GM12878 (cell line): Measurements from ENCODE around the gene PIK3C3. TPM values are rescaled to one million over a fixed set of nuclear protein-coding genes. Genes with fewer than 3 reads are reported as not detected.

Source experiments
- ATAC-seq: fragments of 200-7000 bp; cut with Tn5 transposase; 3 replicates; pipeline ENCODE4 v1.9.1; 2020; ENCODE audit warnings: mild to moderate bottlenecking, moderate library complexity
- BruUV-seq: library from RNA; stranded (reverse); fragments of 400-500 nt; replicated peaks from 2 replicates; lab custom pipeline; 2021; lab: Mats Ljungman, UMichigan
- CTCF ChIA-PET: fragments of 300-600 bp; sonication (Branson Sonifier 250); formaldehyde crosslinking; extraction: SDS; loops from one replicate; lab custom pipeline; 2021; ENCODE audit warnings: inconsistent platforms; lab: Yijun Ruan, JAX
- POLR2A ChIA-PET: fragments of 350-600 bp; formaldehyde crosslinking; extraction: SDS; loops from one replicate; lab custom pipeline; 2021; ENCODE audit warnings: inconsistent platforms; lab: Charles Lee
- RAD21 ChIA-PET: fragments of 300-600 bp; sonication (Branson Sonifier 250); formaldehyde crosslinking; loops from one replicate; lab custom pipeline; 2023; ENCODE audit warnings: antibody characterized with exemption; ENCODE audit not compliant: unreplicated experiment; lab: Charles Lee
- SMC1A ChIA-PET: fragments of 300-600 bp; sonication (Branson Sonifier 250); formaldehyde crosslinking; loops from one replicate; lab custom pipeline; 2023; ENCODE audit not compliant: unreplicated experiment, uncharacterized antibody; lab: Charles Lee
- DNase-seq: peaks from one replicate; pipeline ENCODE4 v3.0.0-alpha.2; 2011; ENCODE audit warnings: low read depth, low spot score
- FAIRE-seq: peaks from 3 replicates; lab custom pipeline; 2011; peaks lifted over from hg19 to GRCh38; lab: Jason Lieb, UNC
- H2AFZ ChIP-seq: 2 replicates; pipeline ENCODE4 v1.6.0; 2011; ENCODE audit warnings: low read depth, low read length, control low read depth; ENCODE audit not compliant: control insufficient read depth
- H3K27ac ChIP-seq: 2 replicates; pipeline ENCODE4 v1.5.1; 2011; ENCODE audit warnings: control low read depth; ENCODE audit not compliant: control insufficient read depth, insufficient read depth
- H3K27me3 ChIP-seq, 2 experiments: replicated peaks in 1 of 2; 2 replicates each; pipeline versions ENCODE4 v1.6.0 to v1.6.1; 2011; ENCODE audit warnings: low read length in 1 of 2; ENCODE audit not compliant: control insufficient read depth in 2 of 2, insufficient read depth in 2 of 2
- H3K36me3 ChIP-seq, 2 experiments: 2 replicates each; pipeline ENCODE4 v1.5.1; 2011; ENCODE audit warnings: low read length in 1 of 2; ENCODE audit not compliant: control insufficient read depth in 2 of 2, insufficient read depth in 2 of 2
- H3K4me1 ChIP-seq: 2 replicates; pipeline ENCODE4 v1.6.1; 2011; ENCODE audit warnings: mild to moderate bottlenecking, low read length, moderate library complexity, mixed read lengths; ENCODE audit not compliant: control insufficient read depth, insufficient read depth
- H3K4me2 ChIP-seq: 2 replicates; pipeline ENCODE4 v1.6.0; 2011; ENCODE audit warnings: control low read depth; ENCODE audit not compliant: control insufficient read depth, insufficient read depth
- H3K4me3 ChIP-seq: fragments of 200-600 bp; sonication (generic); 2 replicates; pipeline ENCODE4 v1.5.1; 2016
- H3K79me2 ChIP-seq: 2 replicates; pipeline ENCODE4 v1.6.0; 2011; ENCODE audit warnings: low read length; ENCODE audit not compliant: control insufficient read depth, insufficient read depth
- H3K9ac ChIP-seq: 2 replicates; pipeline ENCODE4 v1.8.0; 2011; ENCODE audit warnings: low read length, control low read depth, mixed read lengths; ENCODE audit not compliant: control insufficient read depth, insufficient read depth
- H3K9me3 ChIP-seq: replicated peaks from 3 replicates; pipeline ENCODE4 v1.5.1; 2011; ENCODE audit warnings: mild to moderate bottlenecking, low read length; ENCODE audit not compliant: control insufficient read depth, insufficient read depth
- H4K20me1 ChIP-seq: 2 replicates; pipeline ENCODE4 v1.6.0; 2011; ENCODE audit not compliant: control insufficient read depth, insufficient read depth
- CREM ChIP-seq: IDR thresholded peaks from 2 replicates; pipeline ENCODE4 v1.6.1; 2014; ENCODE audit warnings: antibody characterized with exemption, low read depth
- RBBP5 ChIP-seq: fragments of 200-600 bp; sonication (generic); conservative IDR thresholded peaks from 2 replicates; pipeline ENCODE4 v1.6.1; 2016
- SMC3 ChIP-seq: IDR thresholded peaks from 2 replicates; pipeline ENCODE4 v1.6.1; 2011; ENCODE audit warnings: low read length, improper control_type of control experiment, borderline replicate concordance
- WGBS: methylation state at CpG from one replicate; pipeline ENCODE4 v1.1.6; 2016; ENCODE audit warnings: low lambda C conversion rate; ENCODE audit not compliant: insufficient replicate concordance, insufficient coverage; ENCODE audit errors: missing lambda C conversion rate; 5-methylcytosine and 5-hydroxymethylcytosine counted together
- in situ Hi-C: fragments of 300-500 bp; cut with MboI; formaldehyde crosslinking; loops from 9 replicates; pipeline ENCODE4 v1.14.3; 2018; ENCODE audit warnings: mixed read lengths
- intact Hi-C: fragments of 100-400 bp; cut with micrococcal nuclease; formaldehyde crosslinking; loops from one replicate; pipeline ENCODE4 v1.14.2; 2022; ENCODE audit not compliant: unreplicated experiment
- polyA plus RNA-seq, 11 experiments: library from polyadenylated mRNA; depleted of rRNA in 4 of 11; unstranded in 6 of 11; stranded (reverse) in 5 of 11; fragments of >200 nt; fragmentation: Nextera tagmentation in 4 of 11; fragmentation: Illumina TruSeq in 1 of 11; extraction: Ambion mirVana in 4 of 11; extraction: Trizol in 1 of 11; gene quantifications; 1 replicate in 1 of 11; 2 replicates in 10 of 11; pipeline versions ENCODE4 v1.2.1 to v1.2.3, GENCODE V29; 2011 to 2016; ENCODE audit warnings: inconsistent platforms in 2 of 11, missing spikeins in 2 of 11, low read depth in 1 of 11
- total RNA-seq, 4 experiments: library from RNA; depleted of rRNA in 3 of 4; stranded (reverse); fragments of >200 nt in 3 of 4; fragmentation: Illumina TruSeq in 1 of 4; extraction: Trizol in 1 of 4; gene quantifications; 2 replicates each; pipeline versions ENCODE4 v1.2.1 to v1.2.3, GENCODE V29; 2013 to 2021
- TF ChIP-seq, protein P1 (sequence below): fragments of 450-650 bp; IDR thresholded peaks from 2 replicates; pipeline ENCODE4 v1.6.1; 2017; ENCODE audit warnings: mild to moderate bottlenecking, moderate library complexity

Gene PIK3C3
- total and polyA plus RNA-seq, 10 of the 15 experiments (the other 5 are each of a cell fraction or from before 2014, with no cell fraction given) = 14.4 to 131 (median 32.4) TPM

GRCh38 chr18:41985914-41986313, 30.9 kb downstream of the PIK3C3 start:
- RAD21 ChIA-PET = interaction anchor here (1.0 kb wide), 1 partner anchor 128 kb away, joined by 3 read pairs; no protein-coding TSS in a partner anchor
- Histone ChIP-seq H3K4me2 (no peak overlapping the region), H3K36me3 (peaks cover 0 to 10% of the 10 kb centered on the region in 2 experiments; a peak in 3 of 4 replicates), H3K9me3 (no peaks in the 10 kb centered on the region), H3K9ac (no peak overlapping the region), H3K27me3 (no peaks in the 10 kb centered on the region), H3K4me1 (peaks cover 9% of the 10 kb centered on the region), H3K27ac (no peak overlapping the region), H3K79me2 (peaks cover 11% of the 10 kb centered on the region), H3K4me3 (no peak overlapping the region), H2AFZ (no peak overlapping the region), H4K20me1 (no peaks in the 10 kb centered on the region)
- DNase-seq (no peak), ATAC-seq (no peak), FAIRE-seq (no peak)
- in situ Hi-C loops (no loop called here), intact Hi-C loops (no loop called here)
- TF ChIP-seq CREM (no peak), SMC3 (no peak), RBBP5 (no peak)
- TF ChIP-seq, protein P1, sequence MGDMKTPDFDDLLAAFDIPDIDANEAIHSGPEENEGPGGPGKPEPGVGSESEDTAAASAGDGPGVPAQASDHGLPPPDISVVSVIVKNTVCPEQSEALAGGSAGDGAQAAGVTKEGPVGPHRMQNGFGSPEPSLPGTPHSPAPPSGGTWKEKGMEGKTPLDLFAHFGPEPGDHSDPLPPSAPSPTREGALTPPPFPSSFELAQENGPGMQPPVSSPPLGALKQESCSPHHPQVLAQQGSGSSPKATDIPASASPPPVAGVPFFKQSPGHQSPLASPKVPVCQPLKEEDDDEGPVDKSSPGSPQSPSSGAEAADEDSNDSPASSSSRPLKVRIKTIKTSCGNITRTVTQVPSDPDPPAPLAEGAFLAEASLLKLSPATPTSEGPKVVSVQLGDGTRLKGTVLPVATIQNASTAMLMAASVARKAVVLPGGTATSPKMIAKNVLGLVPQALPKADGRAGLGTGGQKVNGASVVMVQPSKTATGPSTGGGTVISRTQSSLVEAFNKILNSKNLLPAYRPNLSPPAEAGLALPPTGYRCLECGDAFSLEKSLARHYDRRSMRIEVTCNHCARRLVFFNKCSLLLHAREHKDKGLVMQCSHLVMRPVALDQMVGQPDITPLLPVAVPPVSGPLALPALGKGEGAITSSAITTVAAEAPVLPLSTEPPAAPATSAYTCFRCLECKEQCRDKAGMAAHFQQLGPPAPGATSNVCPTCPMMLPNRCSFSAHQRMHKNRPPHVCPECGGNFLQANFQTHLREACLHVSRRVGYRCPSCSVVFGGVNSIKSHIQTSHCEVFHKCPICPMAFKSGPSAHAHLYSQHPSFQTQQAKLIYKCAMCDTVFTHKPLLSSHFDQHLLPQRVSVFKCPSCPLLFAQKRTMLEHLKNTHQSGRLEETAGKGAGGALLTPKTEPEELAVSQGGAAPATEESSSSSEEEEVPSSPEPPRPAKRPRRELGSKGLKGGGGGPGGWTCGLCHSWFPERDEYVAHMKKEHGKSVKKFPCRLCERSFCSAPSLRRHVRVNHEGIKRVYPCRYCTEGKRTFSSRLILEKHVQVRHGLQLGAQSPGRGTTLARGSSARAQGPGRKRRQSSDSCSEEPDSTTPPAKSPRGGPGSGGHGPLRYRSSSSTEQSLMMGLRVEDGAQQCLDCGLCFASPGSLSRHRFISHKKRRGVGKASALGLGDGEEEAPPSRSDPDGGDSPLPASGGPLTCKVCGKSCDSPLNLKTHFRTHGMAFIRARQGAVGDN = no peak
- WGBS = 98% methylated on average over 2 of the region's 2 CpGs
- CTCF ChIA-PET = interaction anchor here (0.8 to 1.1 kb wide), 2 partner anchors 9 to 66 kb away, joined by 3 read pairs; no protein-coding TSS in a partner anchor
- SMC1A ChIA-PET = interaction anchor here (0.7 to 2.8 kb wide), 5 partner anchors 10 to 42 kb away, joined by 3 to 10 read pairs (median 4); partner anchors contain the start of gene PIK3C3
- POLR2A ChIA-PET = interaction anchor here (0.8 to 1.0 kb wide), 2 partner anchors 10 to 30 kb away, joined by 7 to 13 read pairs; no protein-coding TSS in a partner anchor
- no TSS peak for BruUV-seq
